Raji (cell line): ENCODE data around the gene KLHL18.

ENCODE experiments used
- POLR2A ChIP-seq: IDR thresholded peaks from 2 replicates; pipeline ENCODE4 v1.6.1; 2011; ENCODE audit warnings: low read depth, low read length, control low read depth; ENCODE audit not compliant: insufficient read depth

The KLHL18 gene

DNA sequence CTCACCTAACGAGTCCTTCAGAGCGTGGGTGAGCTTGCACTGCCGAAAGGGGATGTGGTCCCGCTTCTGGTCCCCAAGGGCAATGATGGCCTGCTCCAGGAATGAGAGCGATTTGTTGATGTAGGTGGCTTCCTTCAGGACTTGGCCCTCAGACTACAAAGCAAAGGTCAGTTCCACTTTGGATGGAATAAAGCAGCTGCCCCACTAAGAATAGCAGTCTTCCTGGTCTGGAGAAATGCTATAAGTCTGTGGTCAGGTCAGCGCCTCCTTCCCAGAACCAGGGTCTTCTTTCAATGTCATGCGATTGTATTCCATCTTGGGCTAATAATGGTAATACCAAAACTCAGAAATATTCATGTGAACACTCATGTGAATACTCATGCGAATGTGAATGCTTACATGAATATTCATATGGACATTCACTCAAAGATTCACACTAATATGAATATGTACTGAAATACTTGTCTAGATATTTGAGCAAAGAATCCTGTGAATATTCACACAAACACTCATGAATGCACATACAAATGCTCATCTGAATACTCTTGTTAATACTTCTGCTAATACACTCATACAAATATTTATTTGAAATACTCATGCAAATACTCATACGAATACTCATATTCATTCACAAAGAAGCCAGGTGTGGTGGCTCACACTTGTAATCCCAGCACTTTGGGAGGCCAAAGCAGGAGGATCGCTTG, 16.9 kb upstream of the KLHL18 start:
- TF ChIP-seq POLR2A, result no peak

DNA sequence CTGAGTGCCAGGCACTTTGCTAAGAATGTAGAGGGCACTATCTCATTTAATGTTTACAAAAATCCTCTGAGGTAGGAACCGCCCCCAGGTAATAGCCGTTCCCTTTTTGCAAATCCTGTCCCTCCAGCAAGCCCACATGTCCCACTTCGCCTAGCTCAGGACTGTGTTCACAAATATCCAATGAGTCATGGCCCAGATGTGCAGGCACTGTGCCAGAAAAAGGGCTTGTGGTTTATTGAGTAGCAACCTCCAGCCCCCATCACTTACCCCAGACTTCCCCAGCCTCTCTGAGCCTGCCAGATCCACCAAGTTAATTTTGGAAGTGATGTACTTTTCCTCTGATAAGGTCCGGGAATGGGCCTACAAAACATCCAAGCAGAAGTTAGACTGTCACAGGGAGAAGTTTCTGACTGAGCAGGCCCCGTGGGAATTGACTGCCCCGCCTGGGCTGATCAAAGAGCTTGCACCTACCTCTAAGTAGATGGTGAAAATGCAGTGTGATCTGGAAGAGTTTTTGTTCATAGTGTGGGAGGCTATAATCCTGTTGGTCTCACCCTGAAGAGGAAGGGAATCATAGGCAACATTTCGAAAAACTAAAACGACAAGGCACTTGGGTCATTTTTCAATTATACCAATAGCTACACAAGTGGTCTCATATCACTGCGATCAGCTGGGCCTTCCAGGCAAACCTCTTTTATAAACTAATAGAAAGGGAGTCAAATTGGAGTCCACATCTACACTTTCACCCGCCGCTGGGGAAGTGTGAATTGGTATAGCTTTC, 15.8 kb upstream of the KLHL18 start:
- TF ChIP-seq POLR2A, result no peak

DNA sequence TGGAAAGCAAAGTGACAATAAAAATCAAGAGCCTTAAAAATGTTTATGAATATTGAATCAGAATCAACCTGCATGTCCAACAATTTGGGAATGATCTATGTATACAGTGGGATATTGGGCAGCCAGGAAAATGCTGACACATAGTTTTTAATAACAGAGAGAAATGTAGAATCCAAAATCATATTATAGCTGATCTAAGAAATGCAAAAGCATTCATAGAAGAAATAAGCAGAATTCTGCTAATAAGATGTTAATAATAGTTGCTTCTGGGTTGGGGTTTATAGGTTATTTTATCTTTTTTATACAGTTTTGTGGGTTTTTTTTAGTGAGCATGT, 15.3 kb upstream of the KLHL18 start:
- TF ChIP-seq POLR2A, result no peak

GRCh38 chr3:47270526-47270925, 12.2 kb upstream of the KLHL18 start:
- no peak for TF ChIP-seq POLR2A

DNA sequence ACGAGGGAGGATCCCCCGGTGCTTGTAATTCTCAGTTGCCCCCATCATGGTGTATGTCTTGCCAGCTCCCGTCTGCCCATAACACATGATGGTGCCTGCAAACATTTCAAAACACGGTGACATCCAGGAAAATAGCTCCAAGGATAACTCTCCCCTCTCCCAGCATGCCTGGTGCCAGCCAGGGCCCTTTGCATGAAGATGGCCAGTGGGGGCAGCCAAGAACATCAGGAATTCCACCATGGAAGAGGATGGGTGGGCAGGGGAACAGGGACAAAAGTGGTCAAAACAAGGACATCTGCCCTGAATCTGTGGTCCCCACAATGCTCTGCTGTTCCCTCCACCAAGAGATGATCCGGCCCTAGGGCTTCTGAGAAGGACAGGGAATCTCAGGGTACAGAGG, 9.2 kb upstream of the KLHL18 start:
- TF ChIP-seq POLR2A, result no peak

- TF ChIP-seq POLR2A, result no peak
Measured at GRCh38 chr3:47274652-47275051, 8.1 kb upstream of the KLHL18 start.

GRCh38 chr3:47276558-47276957, 6.2 kb upstream of the KLHL18 start:
- no peak for TF ChIP-seq POLR2A

GRCh38 chr3:47280519-47280918, 2.2 kb upstream of the KLHL18 start:
- no peak for TF ChIP-seq POLR2A

DNA sequence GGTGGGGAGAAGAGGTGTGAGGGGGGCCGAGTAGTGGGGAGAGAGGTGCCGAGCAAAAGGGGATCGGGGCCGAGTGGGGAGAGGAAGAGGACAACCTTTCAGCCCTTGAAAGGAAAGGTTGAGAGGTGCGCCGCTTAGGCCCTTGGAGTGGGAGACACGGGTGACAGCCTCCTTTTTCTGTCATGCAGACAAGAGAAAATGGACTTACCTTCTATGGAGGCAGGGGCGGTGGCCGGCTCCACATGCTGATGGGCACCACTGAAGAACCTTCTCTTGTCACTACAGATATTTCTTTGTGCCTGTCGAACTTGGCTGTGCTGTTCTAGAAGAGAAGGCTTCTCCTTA, 421 bp downstream of the KLHL18 start:
- TF ChIP-seq POLR2A, result no peak

- TF ChIP-seq POLR2A, result no peak
Measured at GRCh38 chr3:47283591-47284364, 1.0 kb downstream of the KLHL18 start.

- no peak for TF ChIP-seq POLR2A
Measured at GRCh38 chr3:47288966-47289910, 6.5 kb downstream of the KLHL18 start.

- no peak for TF ChIP-seq POLR2A
Measured at GRCh38 chr3:47291158-47291753, 8.5 kb downstream of the KLHL18 start.

DNA sequence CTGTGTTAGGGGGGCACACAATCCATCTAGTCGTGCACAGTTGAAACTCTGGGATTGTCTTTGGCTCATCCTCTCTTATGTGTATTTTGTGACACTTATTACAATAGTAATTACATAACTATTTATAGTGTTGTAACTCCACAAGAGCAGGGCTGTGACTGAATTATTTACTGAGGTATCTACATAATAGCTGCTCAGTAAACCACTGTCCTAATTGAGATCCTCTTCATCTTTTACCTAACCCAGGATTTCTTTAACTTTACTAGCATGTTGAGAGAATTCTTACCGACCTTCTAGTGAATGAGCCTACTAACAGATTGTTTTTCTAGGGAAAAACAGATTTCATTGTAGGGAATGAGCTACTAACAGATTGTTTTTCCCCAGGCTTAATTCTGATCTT, 11.1 kb downstream of the KLHL18 start:
- TF ChIP-seq POLR2A, result no peak

- no peak for TF ChIP-seq POLR2A
Measured at GRCh38 chr3:47294392-47294791, 11.6 kb downstream of the KLHL18 start.

DNA sequence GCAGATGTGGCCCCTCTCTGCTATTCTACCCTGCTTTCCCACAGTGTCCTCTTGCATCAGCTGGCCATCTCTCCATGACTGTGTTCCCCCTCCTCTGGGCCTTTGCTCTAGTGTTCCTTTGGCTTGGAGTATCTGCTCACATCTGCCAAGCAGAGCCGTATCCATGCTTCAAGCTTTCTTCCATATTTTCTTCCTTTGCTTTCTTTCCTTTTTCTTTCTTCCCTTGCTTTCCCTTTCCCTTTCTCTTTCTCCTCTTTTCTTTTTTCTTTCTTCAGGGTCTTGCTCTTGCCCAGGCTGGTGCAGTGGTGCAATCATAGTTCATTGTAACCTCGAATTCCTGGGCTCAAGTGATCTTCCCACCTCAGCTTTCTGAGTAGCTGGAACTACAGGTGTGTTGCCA, 12.6 kb downstream of the KLHL18 start:
- no peak for TF ChIP-seq POLR2A
